Skeletal muscle tissue (tissue), 4 donors: ENCODE results near the gene KRT5. TPM values are rescaled to one million over a fixed set of nuclear protein-coding genes. Genes with fewer than 3 reads are reported as not detected.

Experiments
- H3K27ac ChIP-seq: one replicate; pipeline ENCODE4 v1.7.0; 2013; ENCODE audit warnings: mild to moderate bottlenecking, low read depth, low read length, inconsistent platforms
- H3K27me3 ChIP-seq, 3 donors: one replicate each; pipeline ENCODE4 v1.7.0; 2013; ENCODE audit warnings: low read length in 3 of 3; ENCODE audit not compliant: control insufficient read depth in 3 of 3, insufficient read depth in 3 of 3
- H3K36me3 ChIP-seq, 3 donors: one replicate each; pipeline ENCODE4 v1.7.0; 2013; ENCODE audit warnings: low read length in 3 of 3; ENCODE audit not compliant: control insufficient read depth in 3 of 3, insufficient read depth in 3 of 3
- H3K4me1 ChIP-seq, 3 donors: one replicate each; pipeline ENCODE4 v1.7.0; 2013; ENCODE audit warnings: low read length in 3 of 3, mild to moderate bottlenecking in 3 of 3; ENCODE audit not compliant: control insufficient read depth in 3 of 3, insufficient read depth in 3 of 3
- H3K4me3 ChIP-seq, 3 donors: one replicate each; pipeline ENCODE4 v1.7.0; 2013; ENCODE audit warnings: low read length in 3 of 3
- H3K9ac ChIP-seq, 3 donors: one replicate each; pipeline ENCODE4 v1.7.0; 2013; ENCODE audit warnings: low read length in 3 of 3, mild to moderate bottlenecking in 3 of 3, moderate library complexity in 2 of 3, low read depth in 1 of 3
- H3K9me3 ChIP-seq, 3 donors: one replicate each; pipeline ENCODE4 v1.7.0; 2013; ENCODE audit warnings: low read length in 3 of 3; ENCODE audit not compliant: control insufficient read depth in 3 of 3
- total RNA-seq: library from RNA; depleted of rRNA; stranded (reverse); fragments of >200 nt; gene quantifications from one replicate; pipeline ENCODE4 v1.2.3, GENCODE V29; 2014
- donor health status: Osteomylitis.

Gene KRT5
- total RNA-seq, 1 donor from 2014 or later, result 1.6 TPM

DNA sequence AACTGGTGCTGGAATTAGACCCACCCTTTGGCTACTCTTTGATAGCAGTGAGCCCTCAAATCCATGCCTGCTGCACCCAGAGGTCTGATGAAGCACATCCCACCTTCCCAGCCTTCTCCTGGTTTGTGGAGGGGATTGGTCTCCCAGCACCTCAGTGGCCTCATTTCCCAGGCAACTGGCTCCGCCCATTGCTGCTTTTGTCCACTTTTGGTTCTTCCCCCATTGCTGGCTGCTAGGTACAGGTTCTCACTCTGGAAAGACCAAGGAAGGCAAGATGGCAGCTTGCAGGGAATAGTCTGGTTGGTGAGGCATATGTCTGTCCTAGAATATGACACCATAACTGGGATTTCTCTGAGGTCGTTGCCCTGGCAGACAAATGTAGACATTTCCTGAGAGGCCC is 10.2 kb upstream of the KRT5 start:
- Histone ChIP-seq H3K9me3 (no peaks in the 10 kb centered on the region), H3K27ac (no peak overlapping the region), H3K36me3 (no peaks in the 10 kb centered on the region), H3K27me3 (peaks cover 0 to 14% (median 5%) of the 10 kb centered on the region in 3 donors), H3K4me1 (no peaks in the 10 kb centered on the region), H3K9ac (no peak overlapping the region), H3K4me3 (no peak overlapping the region)

DNA sequence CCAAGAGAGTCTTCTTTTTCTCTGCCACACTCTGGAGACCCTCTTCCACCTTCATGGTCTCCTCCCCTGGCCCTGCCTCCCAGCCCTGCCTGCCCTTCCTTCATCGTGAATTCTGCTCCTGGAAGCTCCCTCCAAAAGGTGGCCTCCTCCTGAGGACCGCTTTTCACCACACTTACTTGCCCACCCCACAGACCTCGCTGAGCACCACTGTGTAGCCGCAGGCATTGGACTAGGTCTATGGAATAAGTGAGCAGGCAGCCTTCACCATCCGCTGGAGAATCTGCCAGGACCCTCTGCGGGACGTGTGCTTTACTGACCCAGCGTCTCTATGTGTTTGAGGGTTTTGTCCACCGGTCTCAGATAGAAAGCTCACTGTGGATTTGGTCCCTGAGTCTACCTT is 9.7 kb upstream of the KRT5 start:
- Histone ChIP-seq H3K4me3 (no peak overlapping the region), H3K36me3 (no peaks in the 10 kb centered on the region), H3K9ac (no peak overlapping the region), H3K4me1 (no peaks in the 10 kb centered on the region), H3K9me3 (no peaks in the 10 kb centered on the region), H3K27me3 (peaks cover 0 to 17% (median 5%) of the 10 kb centered on the region in 3 donors), H3K27ac (no peak overlapping the region)

DNA sequence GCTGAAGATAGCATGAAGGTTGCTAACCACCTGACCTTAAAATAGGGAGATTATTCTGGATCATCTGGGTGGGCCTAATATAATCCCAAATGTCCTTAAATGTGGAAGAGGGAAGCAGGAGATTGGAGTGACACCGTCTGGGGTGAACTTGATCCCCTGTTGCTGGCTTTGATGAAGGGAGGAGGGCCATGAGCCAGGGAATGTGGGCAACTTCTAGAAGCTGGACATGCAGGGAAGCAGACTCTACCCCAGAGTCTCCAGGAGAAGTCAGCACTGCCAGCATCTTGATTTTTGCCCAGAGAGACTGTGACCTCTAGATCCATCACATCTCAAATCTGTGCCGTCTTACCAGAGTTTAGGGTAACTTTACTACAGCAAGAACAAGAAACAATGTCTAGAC is 9.2 kb upstream of the KRT5 start:
- H3K27me3 ChIP-seq, result peaks cover 0 to 17% (median 5%) of the 10 kb centered on the region in 3 donors
- H3K9ac ChIP-seq, result no peak overlapping the region
- H3K36me3 ChIP-seq, result no peaks in the 10 kb centered on the region
- no peaks in the 10 kb centered on the region for H3K4me1 ChIP-seq
- H3K9me3 ChIP-seq, result no peaks in the 10 kb centered on the region
- no peak overlapping the region for H3K27ac ChIP-seq
- no peak overlapping the region for H3K4me3 ChIP-seq

- no peaks in the 10 kb centered on the region for H3K36me3 ChIP-seq
- H3K4me3 ChIP-seq, result no peak overlapping the region
- H3K4me1 ChIP-seq, result no peaks in the 10 kb centered on the region
- peaks cover 0 to 15% (median 5%) of the 10 kb centered on the region in 3 donors for H3K27me3 ChIP-seq
- H3K9me3 ChIP-seq, result no peaks in the 10 kb centered on the region
- H3K27ac ChIP-seq, result no peak overlapping the region
- H3K9ac ChIP-seq, result no peak overlapping the region
Observed at GRCh38 chr12:52528641-52529143, 8.5 kb upstream of the KRT5 start.

GRCh38 chr12:52527121-52527800 is 7.1 kb upstream of the KRT5 start:
- Histone ChIP-seq H3K27me3 (peaks cover 0 to 15% (median 5%) of the 10 kb centered on the region in 3 donors), H3K9ac (no peak overlapping the region), H3K9me3 (no peaks in the 10 kb centered on the region), H3K27ac (no peak overlapping the region), H3K4me1 (peaks cover 0 to 3% (median 0%) of the 10 kb centered on the region in 3 donors), H3K36me3 (no peaks in the 10 kb centered on the region), H3K4me3 (no peak overlapping the region)

- Histone ChIP-seq H3K4me3 (no peak overlapping the region), H3K9ac (no peak overlapping the region), H3K27ac (no peak overlapping the region), H3K9me3 (no peaks in the 10 kb centered on the region), H3K4me1 (peaks cover 0 to 4% (median 0%) of the 10 kb centered on the region in 3 donors), H3K27me3 (peaks cover 0 to 15% (median 5%) of the 10 kb centered on the region in 3 donors), H3K36me3 (no peaks in the 10 kb centered on the region)
Observed at GRCh38 chr12:52526511-52526951, 6.3 kb upstream of the KRT5 start.

DNA sequence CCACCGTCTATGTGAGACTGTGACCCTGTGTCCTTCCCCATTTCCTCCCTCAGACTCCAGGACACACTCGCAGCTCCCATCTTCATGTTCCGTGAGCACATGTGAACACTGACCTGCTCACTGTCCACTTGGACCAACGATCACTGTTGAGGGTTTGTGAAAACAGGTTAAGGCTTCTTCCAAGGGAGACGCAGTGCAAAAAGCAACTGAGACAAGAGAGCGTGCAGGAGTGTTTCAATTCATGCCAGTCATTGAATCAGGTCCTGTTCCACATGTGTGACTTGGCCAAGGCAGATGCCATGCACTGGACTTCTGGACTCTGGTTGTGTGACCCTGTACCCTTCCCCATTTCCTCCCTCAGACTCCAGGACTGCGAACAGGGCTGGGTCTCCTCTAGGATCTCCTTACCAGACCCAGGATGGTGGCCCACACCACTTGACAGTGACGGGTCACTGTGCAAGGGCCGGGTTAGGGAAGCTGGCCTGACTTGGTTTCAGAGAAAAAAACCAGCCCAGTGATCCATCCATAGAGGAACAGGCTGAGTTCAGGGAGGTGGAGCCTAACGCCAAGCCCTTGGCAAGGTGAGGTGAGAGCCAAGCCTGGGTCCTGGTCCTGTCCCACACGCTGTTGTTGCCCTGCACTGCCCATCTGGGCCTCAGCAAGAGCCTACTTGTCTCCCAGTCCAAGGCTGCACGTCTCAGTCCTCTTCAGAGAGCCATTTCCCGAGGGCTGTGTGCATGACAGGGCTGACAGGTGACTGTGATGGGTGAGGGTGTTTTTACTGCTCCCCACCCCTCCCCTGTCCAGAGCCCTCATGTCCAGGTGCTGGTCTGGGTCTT is 5.7 kb upstream of the KRT5 start:
- peaks cover 0 to 15% (median 5%) of the 10 kb centered on the region in 3 donors for H3K27me3 ChIP-seq
- H3K4me3 ChIP-seq, result no peak overlapping the region
- no peak overlapping the region for H3K27ac ChIP-seq
- H3K9me3 ChIP-seq, result no peaks in the 10 kb centered on the region
- peaks cover 0 to 4% (median 2%) of the 10 kb centered on the region in 3 donors for H3K4me1 ChIP-seq
- H3K36me3 ChIP-seq, result no peaks in the 10 kb centered on the region
- H3K9ac ChIP-seq, result no peak overlapping the region

GRCh38 chr12:52524898-52525591 is 4.9 kb upstream of the KRT5 start:
- H3K36me3 ChIP-seq, result no peaks in the 10 kb centered on the region
- no peak overlapping the region for H3K27ac ChIP-seq
- H3K4me3 ChIP-seq, result no peak overlapping the region
- peaks cover 0 to 15% (median 5%) of the 10 kb centered on the region in 3 donors for H3K27me3 ChIP-seq
- H3K4me1 ChIP-seq, result peaks cover 0 to 4% (median 2%) of the 10 kb centered on the region in 3 donors
- H3K9ac ChIP-seq, result no peak overlapping the region
- H3K9me3 ChIP-seq, result no peaks in the 10 kb centered on the region

GRCh38 chr12:52524241-52524897 is 4.2 kb upstream of the KRT5 start:
- Histone ChIP-seq H3K27ac (no peak overlapping the region), H3K4me1 (peaks cover 0 to 4% (median 2%) of the 10 kb centered on the region in 3 donors), H3K9me3 (no peaks in the 10 kb centered on the region), H3K4me3 (no peak overlapping the region), H3K27me3 (peaks cover 0 to 17% (median 5%) of the 10 kb centered on the region in 3 donors), H3K9ac (no peak overlapping the region), H3K36me3 (no peaks in the 10 kb centered on the region)
